GM21717 (cell line): ENCODE measurements around the gene CHN1.
A peak's percentile ranks its signal among the peaks of the same experiment; 100 is the strongest.

Experiments used
- ATAC-seq: cut with Tn5 transposase; IDR thresholded peaks from one replicate; pipeline ENCODE4 v1.9.1; 2021; ENCODE audit warnings: mild to moderate bottlenecking, moderate library complexity; ENCODE audit not compliant: unreplicated experiment

Gene CHN1

DNA sequence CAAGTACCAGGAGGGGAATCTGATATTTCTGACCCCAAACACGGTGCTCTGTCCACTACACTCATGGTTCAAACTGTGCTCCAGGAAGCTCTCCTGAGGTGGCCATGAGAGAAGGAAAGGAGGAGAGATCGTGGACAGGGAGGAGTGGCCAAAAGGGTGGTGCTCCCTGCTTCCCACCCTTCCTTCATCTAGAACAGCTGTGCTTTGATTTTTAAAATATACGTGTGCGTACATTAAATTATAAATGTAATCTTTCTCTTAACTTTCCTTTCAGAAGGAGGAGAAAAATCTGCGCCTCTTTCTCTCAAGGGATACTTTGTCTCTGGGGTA is 232.7 kb downstream of the CHN1 start:
- ATAC-seq, result no peak

DNA sequence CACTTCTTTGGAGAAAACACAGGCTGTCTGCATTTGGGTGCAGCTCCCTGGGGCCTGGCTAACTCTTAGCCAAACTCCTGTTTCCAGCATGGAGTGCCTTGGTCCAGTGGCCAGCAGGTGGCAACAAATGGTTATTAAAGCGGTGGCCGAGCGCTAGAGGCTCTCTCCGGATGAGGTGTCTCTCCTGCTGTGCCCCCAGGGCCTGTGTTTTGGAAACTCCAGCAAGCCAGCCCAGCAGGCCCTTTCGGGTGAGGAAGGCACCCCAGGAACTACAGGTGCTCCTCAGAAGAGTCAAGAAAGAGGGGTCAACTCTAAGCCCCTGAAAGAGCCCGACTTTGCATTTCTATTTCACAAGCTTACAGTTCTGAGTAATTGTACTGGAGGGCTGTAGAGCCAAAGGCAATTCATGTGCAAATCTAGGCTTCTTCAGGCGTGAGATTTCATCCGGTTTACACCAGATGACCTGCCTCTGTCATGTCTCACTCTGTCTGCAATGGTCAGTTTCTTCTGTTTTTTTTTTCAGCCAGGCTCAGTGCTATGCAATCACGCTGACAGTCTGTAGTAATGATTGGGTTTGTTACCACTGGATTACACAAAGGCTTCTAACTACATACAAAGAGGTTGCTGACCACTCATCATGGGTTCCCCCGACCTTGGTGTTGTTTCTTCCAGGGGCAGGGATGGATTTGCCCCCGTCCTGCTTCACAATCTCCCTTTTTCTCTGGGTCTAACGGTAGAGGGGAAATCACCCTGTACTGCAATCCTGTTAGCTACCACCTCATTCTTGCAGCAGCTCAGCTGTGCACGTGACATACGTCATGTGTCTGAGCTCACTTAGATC is 233.3 kb downstream of the CHN1 start:
- ATAC-seq, result peak; percentile 53

DNA sequence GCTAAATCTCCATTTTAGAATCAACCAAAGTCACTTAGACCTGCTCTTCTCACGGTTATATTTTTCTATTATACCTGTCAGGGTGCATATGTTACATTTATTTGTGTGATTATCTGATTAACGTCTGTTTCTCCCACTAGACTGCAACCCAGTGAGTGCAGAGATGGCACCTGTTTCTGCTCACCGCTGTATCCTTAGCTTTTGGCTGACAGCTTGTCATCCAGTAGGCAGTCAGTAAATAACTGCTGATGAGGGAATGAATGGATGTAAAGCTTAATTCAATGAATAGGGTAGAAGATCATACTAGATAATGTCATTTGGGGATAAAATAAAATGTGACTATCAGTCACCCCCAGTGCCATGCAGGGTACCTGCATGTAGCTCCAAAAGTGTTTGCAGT is 234.0 kb downstream of the CHN1 start:
- ATAC-seq, result no peak

DNA sequence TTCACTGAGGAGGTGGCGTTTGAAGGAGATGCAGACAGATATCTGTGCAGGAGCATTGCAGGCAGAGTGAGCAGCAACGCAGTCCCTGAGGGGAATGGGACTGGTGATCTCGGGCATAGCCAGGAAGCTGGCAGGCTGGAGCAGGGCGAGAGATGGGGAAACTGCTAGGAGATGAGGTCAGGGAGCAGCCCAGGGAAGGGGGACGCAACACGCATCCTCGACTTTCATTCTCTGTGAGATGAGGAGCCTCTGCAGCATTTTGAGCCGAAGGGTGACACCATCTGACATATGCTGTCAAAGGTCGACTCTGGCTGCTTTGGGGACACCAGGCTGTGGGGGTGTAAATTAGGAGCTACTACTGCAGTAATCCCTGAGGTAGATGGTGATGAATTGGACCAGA is 236.6 kb downstream of the CHN1 start:
- no peak for ATAC-seq

- no peak for ATAC-seq
Measured at GRCh38 chr2:174766271-174766670, 238.9 kb downstream of the CHN1 start.

GRCh38 chr2:174765576-174765975 is 239.6 kb downstream of the CHN1 start:
- no peak for ATAC-seq

DNA sequence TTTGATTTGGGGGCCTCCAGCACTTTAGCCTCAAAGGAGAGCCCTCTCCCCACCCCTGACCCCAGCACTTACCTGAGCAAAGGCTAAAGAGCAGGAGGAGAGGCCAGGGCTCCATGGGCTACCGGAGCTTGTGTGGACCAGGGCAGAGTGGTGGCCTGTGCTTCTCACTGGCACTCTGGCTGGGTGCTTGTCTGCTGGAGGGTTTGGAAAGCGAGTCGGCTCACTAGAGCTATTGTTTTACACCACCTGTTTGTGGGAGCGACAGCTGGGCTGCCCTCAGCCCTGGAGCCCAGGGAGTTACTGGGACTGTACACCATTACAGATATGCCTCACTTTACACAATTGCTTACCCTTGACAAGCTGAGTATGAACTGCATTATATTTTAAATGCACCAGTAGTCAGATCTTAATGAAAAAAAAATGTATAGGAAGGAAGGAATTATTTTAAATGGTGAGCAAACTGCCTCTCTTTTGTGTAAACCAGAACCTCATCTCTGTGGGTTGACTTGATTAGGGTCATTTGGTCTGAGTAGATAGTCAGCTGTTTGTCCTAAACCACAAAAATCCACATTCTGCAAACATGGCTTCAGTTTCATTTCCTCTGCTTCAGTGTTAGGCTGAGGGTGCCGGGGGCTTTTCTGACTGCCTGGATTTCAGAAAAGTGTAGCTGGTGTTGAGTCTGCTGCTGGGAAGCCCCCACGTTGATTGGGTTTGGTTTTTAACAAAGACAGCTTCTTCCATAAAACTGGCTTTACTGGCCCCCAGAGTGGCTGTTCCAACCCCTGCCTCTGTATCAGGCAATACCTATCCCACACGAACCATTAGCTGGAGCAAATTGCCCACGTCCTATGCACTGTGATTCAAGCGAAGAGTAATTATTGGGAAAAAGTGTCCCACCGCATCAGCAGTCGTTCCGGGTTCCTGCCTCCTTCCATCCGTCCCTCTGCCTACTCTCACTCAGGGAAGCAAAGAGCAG is 240.6 kb downstream of the CHN1 start, which contains the start of gene CHRNA1:
TSS of gene CHRNA1 (minus strand) at position 193 of the 976 bp plus-strand sequence. CDS start at position 115, 78 bp downstream.
- ATAC-seq, result peak; percentile 68

DNA sequence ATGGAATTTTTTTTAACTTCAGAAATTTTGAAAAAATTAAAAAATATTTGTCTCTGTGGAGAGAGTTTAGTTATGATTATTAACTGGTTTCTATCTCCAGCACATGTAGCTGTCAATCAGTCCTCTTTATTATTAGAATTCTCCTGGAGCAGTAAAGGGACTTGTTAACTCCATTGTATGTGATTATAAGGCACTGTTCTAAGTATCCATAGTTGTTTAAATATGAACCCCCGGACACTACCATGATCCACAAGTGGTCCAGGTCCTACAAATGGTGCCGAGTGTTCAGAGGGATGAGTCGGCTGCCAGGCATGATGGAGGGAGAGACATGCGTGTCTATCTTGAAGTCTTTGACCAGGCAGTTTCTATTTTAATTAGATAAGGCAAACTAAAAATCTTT is 241.4 kb downstream of the CHN1 start:
- ATAC-seq, result no peak

GRCh38 chr2:174762464-174762863 is 242.7 kb downstream of the CHN1 start:
- no peak for ATAC-seq

DNA sequence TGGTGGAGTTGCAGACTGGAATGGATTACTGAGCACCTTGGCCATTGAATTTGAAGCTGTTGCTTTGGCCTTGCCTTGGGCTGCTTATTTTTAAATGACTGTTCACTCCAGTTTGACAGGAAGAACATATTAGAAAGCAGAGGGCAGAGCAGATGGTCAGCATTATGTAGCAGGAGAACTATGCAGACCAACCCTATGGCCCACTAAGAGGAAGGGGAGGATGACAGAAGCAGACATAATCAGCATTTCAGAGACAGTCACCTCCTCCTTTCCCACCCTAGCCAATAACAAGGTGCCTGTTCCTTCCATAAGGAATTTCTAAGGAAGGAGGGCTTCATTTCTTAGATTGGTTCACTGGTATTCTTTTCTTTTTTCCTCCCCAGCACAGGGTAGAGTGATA is 243.3 kb downstream of the CHN1 start:
- no peak for ATAC-seq

DNA sequence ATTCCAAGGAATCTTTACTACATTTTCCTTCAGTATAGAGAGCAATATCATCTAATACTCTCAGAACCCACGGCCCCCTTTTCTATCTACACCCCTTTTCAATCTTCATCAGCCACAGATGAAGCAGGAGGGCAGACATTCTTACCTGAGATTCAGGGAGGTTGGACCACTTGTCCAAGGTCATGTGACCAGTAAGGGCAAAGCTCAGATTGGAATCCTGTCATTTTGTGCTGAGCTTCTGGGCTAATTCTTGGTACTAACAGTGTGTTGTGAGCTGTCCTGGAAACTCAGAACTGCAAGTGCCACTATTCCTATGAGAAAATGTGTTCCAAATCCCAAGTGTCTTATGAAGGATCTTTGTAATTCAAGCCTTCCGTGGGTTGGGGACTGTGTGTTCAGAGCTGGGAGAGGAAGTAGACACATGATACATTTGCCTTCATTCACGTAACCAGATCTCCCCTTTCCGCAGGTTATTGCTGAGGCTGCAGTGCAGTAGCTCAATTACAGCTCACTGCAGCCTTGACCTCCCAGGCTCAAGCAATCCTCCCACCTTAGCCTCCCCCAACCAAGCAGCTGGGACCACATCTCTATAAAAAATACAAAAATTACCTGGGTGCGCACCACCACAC is 244.2 kb downstream of the CHN1 start:
- ATAC-seq, result no peak

- no peak for ATAC-seq
Measured at GRCh38 chr2:174759381-174760065, 245.7 kb downstream of the CHN1 start.

DNA sequence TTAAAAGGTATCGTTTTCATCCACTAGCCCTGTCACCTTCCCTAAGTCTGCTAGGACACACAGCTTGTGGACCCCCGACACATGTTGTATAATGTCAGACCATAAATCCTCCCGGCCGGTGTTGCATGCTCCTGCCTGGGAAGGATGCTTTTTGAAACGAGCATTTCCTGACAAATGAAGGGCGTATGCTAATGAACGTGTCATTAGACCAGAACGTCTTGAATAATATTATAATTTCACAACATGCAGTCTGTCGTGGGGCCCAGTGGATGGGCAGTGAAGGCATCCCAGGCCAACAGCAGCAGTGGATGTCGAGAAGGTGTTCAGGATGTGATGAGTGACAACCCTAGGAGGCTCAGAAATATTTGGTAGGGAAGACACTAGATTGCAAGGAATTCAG is 248.4 kb downstream of the CHN1 start:
- no peak for ATAC-seq

DNA sequence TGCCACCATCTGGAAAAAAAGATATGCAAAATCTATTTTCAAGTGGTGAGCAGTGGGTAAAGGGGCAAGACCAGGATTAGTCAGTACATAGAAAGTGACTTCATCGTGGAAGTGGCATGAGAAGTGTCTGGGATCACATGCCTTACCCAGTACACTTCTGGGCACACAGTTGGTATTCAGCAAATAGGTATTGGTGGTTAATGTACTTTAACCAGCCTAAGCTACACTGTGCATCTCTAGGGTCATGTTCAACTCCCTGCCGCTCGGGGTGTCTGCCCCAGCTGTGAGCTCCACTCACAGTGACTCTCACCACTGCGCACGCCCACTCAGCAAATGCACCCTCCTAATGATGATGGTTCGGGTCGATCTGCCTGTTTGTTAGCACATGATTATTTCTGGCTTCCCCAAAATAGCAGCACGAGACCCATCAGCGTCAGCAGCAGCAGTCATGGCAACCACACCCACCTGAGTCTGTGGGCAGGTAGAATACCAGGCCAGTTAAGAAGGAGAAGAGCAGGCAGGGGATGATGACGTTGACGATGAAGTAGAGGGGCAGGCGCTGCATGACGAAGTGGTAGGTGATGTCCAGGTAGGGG is 252.0 kb downstream of the CHN1 start:
- peak; percentile 25 for ATAC-seq

- peak; percentile 88 for ATAC-seq
Measured at GRCh38 chr2:174752403-174753037, 252.7 kb downstream of the CHN1 start.

DNA sequence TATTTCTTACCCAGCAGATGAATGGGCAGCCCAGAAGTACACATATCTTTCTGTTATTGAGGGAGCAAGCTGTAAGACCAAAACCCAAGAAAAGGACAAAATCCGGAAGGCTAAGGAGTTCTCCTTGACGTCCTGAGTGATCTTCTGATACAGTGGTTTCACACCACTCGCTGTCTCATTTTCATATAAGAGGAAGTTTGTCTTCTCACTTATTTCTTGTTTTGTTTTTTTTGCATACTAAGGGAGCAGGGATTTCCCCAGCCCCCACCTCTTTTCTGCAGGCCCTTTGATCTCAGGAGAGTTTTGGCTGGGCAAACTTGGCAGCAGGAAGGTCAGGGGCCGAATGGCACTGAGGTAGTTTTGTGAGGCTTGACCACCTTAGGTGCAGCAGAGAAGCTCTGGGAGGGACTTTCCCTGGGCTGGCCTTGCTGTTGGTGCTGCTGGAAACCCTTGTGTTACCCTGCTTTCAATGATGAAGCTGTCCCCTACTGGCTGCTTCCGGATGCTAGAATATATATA is 254.2 kb downstream of the CHN1 start:
- peak; percentile 49 for ATAC-seq

GRCh38 chr2:174749793-174750192 is 255.4 kb downstream of the CHN1 start:
- no peak for ATAC-seq

- no peak for ATAC-seq
Measured at GRCh38 chr2:174748948-174749347, 256.2 kb downstream of the CHN1 start.
